Activated T-cell treated with anti-CD3 and anti-CD28 coated beads, Interleukin-2, amount 50 U/mL, for 24 hours (primary cell): ENCODE results near the gene DSC3.

Experiments used
- DNase-seq: peaks from one replicate; pipeline ENCODE4 v3.0.0-alpha.2; 2020
- H3K27ac Mint-ChIP-seq: 2 replicates; pipeline ENCODE4 v1.8.0; 2020; ENCODE audit warnings: mild to moderate bottlenecking, mixed read lengths
- H3K27me3 Mint-ChIP-seq: 2 replicates; pipeline ENCODE4 v1.8.0; 2020; ENCODE audit warnings: mixed read lengths
- H3K36me3 Mint-ChIP-seq: 2 replicates; pipeline ENCODE4 v1.8.0; 2020; ENCODE audit warnings: low read depth, mixed read lengths
- H3K4me1 Mint-ChIP-seq: 2 replicates; pipeline ENCODE4 v1.8.0; 2020; ENCODE audit warnings: low read depth, mixed read lengths
- H3K4me3 Mint-ChIP-seq: 2 replicates; pipeline ENCODE4 v1.8.0; 2020; ENCODE audit warnings: mild to moderate bottlenecking, moderate library complexity, mixed read lengths
- H3K9me3 Mint-ChIP-seq: 2 replicates; pipeline ENCODE4 v1.8.0; 2020; ENCODE audit warnings: mixed read lengths

DSC3 gene

DNA sequence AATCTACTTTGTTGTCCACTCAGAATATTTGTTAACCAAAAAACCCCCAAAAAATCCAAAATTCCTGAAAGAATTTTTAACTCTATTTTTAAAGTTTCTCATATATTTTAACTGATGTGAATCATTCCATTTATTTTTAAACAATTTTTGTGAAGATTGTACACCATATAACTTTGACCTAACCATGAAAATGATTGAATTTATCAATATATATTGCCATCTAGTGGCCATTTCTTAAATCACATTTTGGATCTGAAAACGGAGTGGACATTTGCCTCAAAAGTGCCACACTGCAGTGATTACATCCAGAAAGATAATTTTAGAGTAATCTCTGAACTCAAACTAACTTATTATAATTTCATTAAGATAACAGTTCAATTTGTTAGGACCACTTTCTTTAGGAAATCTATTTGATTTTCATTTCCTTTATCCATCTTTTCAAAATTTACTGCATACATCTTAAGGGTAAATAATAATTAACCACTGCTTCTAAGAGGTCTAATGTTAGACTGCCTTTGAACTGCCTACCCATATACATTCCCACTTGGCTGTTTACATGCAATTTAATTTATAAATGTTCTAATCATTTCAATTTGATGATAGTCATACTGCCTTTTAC, 71.1 kb downstream of the DSC3 start:
- H3K4me1 Mint-ChIP-seq = no peaks in the 10 kb centered on the region
- H3K4me3 Mint-ChIP-seq = no peak overlapping the region
- no peak for DNase-seq
- no peaks in the 10 kb centered on the region for H3K36me3 Mint-ChIP-seq
- H3K27me3 Mint-ChIP-seq = no peaks in the 10 kb centered on the region
- H3K9me3 Mint-ChIP-seq = no peaks in the 10 kb centered on the region
- no peak overlapping the region for H3K27ac Mint-ChIP-seq

DNA sequence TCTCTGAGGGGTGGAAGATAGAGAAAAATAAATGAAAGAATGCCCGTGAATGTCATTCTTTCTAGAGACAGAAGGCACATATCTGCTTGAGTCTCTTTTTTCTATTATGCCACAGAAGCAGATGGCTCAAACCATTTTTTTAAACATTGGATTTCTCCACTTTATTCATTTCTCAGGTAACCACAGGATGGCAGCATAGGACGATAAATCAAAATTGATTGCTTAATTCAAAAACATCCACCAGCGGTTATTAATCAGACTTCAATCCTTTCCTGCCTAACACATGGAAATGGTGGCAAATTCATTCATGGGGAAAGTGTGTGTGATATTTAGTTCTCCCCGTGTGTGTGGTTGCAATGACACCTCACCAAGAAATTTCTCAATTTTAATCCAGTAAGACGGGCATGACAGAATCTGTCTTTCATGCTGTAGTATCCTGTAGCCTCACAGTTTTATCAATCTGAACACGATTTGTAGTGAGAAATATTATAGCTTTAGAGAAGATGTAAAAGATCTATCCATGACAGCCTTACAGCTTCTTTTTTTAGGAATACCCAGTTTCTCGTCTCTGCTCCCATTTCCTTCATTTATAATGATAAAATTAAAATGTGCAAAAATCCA, 72.2 kb downstream of the DSC3 start:
- Mint-ChIP-seq H3K4me1 (no peaks in the 10 kb centered on the region), H3K9me3 (no peaks in the 10 kb centered on the region)
- no peak for DNase-seq

GRCh38 chr18:30969670-30970170, 72.8 kb downstream of the DSC3 start:
- DNase-seq = no peak
- no peaks in the 10 kb centered on the region for H3K36me3 Mint-ChIP-seq
- no peaks in the 10 kb centered on the region for H3K4me1 Mint-ChIP-seq
- H3K27me3 Mint-ChIP-seq = no peaks in the 10 kb centered on the region
- no peak overlapping the region for H3K4me3 Mint-ChIP-seq
- no peaks in the 10 kb centered on the region for H3K9me3 Mint-ChIP-seq
- no peak overlapping the region for H3K27ac Mint-ChIP-seq

More for the DNA sequence above, 72.2 kb downstream of the DSC3 start:
- no peak overlapping the region for H3K27ac Mint-ChIP-seq
- no peaks in the 10 kb centered on the region for H3K36me3 Mint-ChIP-seq
- no peak overlapping the region for H3K4me3 Mint-ChIP-seq
- H3K27me3 Mint-ChIP-seq = no peaks in the 10 kb centered on the region

DNA sequence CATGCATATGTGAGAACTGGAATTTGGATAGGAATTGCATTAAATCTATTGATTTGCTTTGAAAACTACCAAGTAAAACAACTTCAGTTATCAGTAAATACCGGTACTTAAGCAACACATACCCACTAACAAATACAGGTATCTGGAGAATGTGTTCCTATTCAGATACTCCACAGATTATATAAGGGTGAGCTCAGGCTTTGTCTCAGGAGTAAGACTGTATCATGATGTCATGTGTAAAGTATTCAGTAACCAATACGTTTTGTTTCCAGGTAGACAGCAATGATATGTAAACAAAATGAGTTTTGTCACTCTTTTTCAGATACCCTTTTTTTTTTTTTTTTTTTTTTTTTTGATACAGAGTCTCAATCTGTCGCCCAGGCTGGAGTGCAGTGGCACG, 74.8 kb downstream of the DSC3 start:
- Mint-ChIP-seq H3K27ac (no peak overlapping the region), H3K27me3 (no peaks in the 10 kb centered on the region), H3K9me3 (no peaks in the 10 kb centered on the region), H3K4me3 (no peak overlapping the region), H3K36me3 (no peaks in the 10 kb centered on the region), H3K4me1 (no peaks in the 10 kb centered on the region)
- DNase-seq = no peak

- DNase-seq = no peak
- H3K27ac Mint-ChIP-seq = no peak overlapping the region
- H3K9me3 Mint-ChIP-seq = no peaks in the 10 kb centered on the region
- no peaks in the 10 kb centered on the region for H3K27me3 Mint-ChIP-seq
- H3K4me1 Mint-ChIP-seq = no peaks in the 10 kb centered on the region
- no peak overlapping the region for H3K4me3 Mint-ChIP-seq
- no peaks in the 10 kb centered on the region for H3K36me3 Mint-ChIP-seq
These were observed 77.3 kb downstream of the DSC3 start for GRCh38 chr18:30965237-30965636.

DNA sequence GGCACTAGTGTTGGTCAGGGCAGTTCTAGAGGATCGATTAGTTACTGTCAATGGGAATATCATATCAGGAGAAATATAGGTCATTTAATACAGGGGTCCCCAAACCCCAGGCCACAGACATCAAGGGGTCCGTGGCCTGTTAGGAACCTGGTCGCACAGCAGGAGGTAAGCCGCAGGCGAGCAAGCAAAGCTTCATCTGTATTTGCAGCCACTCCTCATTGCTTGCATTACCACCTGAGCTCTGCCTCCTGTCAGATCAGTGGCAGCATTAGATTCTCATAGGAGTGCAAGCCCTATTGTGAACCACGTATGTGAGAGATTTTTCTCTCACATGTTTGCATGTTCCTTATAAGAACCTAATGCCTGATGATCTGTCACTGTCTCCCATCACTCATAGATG, 81.9 kb downstream of the DSC3 start:
- Mint-ChIP-seq H3K4me3 (no peak overlapping the region), H3K4me1 (no peaks in the 10 kb centered on the region), H3K9me3 (no peaks in the 10 kb centered on the region), H3K36me3 (no peaks in the 10 kb centered on the region), H3K27ac (no peak overlapping the region), H3K27me3 (no peaks in the 10 kb centered on the region)
- DNase-seq = no peak

DNA sequence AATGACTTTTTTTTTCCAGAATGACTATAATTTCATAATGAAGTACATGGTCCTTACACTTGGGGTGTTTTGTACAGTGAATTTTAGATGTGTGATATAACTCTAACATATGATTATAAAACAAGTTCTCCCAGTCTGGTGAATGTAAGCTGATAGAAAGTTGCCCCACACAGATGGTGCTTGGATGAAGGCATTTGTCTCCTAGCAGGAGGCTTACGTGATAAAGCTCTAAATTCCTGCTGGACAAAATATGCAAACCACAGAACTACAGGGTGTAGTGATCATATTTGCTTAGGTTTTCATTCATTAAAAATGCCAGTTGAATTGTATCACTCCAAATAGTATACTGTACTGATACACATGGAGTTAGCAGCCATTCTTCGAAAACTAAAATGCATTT, 85.5 kb downstream of the DSC3 start:
- Mint-ChIP-seq H3K9me3 (peaks cover 3% of the 10 kb centered on the region), H3K4me3 (no peak overlapping the region), H3K4me1 (no peaks in the 10 kb centered on the region), H3K27ac (no peak overlapping the region), H3K36me3 (no peaks in the 10 kb centered on the region), H3K27me3 (no peaks in the 10 kb centered on the region)
- DNase-seq = no peak

DNA sequence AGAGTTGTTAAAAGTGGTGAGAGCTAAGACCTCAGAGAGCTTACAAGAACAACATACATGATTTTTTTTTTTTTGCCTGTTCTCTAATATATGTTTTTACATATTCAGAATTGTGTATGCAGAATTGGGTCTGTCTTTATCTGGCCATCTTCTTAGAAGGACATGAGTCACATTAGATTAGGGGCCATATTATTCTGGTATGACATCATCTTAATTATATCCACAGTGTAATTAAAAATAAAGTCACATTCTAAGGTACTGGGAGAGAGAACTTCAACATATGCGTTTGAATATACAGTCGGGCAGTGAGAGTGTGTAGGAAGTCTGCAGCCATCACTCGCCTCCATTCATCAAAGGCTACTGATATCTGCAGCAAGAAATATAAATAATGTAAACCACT, 88.3 kb downstream of the DSC3 start:
- Mint-ChIP-seq H3K27ac (no peak overlapping the region), H3K4me3 (no peak overlapping the region), H3K36me3 (no peaks in the 10 kb centered on the region), H3K9me3 (peaks cover 3% of the 10 kb centered on the region), H3K4me1 (no peaks in the 10 kb centered on the region), H3K27me3 (no peaks in the 10 kb centered on the region)
- no peak for DNase-seq

GRCh38 chr18:30945761-30946160, 96.8 kb downstream of the DSC3 start:
- Mint-ChIP-seq H3K27me3 (no peaks in the 10 kb centered on the region), H3K4me1 (no peaks in the 10 kb centered on the region), H3K9me3 (peaks cover 10% of the 10 kb centered on the region), H3K36me3 (no peaks in the 10 kb centered on the region), H3K27ac (no peak overlapping the region), H3K4me3 (no peak overlapping the region)
- no peak for DNase-seq

DNA sequence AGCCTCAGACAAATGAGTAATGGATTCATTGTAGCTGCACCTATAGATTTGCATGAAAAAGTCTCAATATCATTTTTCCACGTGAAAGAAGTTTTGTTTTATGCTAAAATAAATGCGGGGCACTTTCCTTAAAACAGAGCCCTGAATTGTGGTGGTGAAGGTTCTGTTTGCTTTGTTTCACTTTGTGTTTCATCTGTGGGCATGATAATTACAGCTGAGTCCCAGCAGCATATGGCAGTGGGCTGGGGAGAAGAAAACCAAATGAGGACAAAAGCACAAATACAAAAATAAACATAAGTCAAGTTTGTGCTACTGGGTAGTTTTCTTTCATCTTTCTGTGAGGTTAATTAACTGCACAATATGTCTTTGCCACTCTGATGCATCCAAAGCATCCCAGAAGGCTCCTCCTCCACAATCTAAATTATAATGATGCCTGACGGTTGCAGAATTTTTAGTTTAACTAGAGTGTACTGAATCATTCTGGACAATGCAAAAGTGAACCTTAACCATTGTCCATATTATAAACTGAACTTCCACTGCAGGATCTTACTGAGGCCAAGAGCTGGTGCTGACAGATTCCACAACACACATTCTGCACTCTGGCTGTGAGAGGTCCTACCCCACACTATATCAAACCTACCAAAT, 97.6 kb downstream of the DSC3 start:
- Mint-ChIP-seq H3K27me3 (no peaks in the 10 kb centered on the region), H3K36me3 (no peaks in the 10 kb centered on the region), H3K4me3 (no peak overlapping the region), H3K27ac (no peak overlapping the region), H3K4me1 (no peaks in the 10 kb centered on the region), H3K9me3 (peaks cover 13% of the 10 kb centered on the region)
- DNase-seq = no peak

DNA sequence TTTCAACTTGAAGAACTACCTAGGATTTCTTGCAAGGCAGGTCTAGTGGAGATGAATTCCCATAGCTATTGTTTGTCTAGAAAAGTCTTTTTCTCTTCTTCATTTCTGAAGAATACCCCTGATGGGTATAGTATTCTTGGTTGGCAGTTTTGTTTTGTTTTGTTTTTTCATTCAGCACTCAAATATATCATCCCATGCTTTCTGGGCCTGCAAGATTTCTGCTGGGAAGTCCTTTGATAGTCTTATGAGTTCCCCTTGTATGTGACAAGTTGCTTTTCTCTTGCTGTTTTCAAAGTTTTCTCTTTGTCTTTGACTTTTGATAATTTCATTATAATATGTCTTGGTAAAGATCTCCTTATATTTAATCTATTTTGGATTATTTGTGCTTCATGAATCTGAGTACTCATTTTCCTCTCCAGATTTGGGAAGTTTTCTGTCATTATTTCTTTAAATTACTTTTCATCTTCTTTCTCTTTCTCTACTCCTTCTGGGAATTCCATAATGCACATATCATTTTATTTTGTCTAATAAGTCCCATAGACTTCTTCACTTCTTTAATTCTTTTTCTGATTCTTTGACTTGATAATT, 101.5 kb downstream of the DSC3 start:
- peaks cover 13% of the 10 kb centered on the region for H3K9me3 Mint-ChIP-seq
- no peaks in the 10 kb centered on the region for H3K36me3 Mint-ChIP-seq
- no peaks in the 10 kb centered on the region for H3K4me1 Mint-ChIP-seq
- DNase-seq = no peak
- H3K27ac Mint-ChIP-seq = no peak overlapping the region
- no peaks in the 10 kb centered on the region for H3K27me3 Mint-ChIP-seq
- no peak overlapping the region for H3K4me3 Mint-ChIP-seq
